Bronchial epithelial cell (primary cell): ENCODE measurements around the gene PLD1. TPM values are rescaled to one million over a fixed set of nuclear protein-coding genes. Genes with fewer than 3 reads are reported as not detected.
"Not testable (repeated sequence)": the region's sequence is repeated elsewhere in the genome, so short reads cannot be mapped to it uniquely, and the experiment has no call there.

Experiments used
- DNase-seq: peaks from one replicate; pipeline ENCODE4 v3.0.0-alpha.2; 2010; ENCODE audit warnings: low read depth
- FAIRE-seq: peaks from 2 replicates; lab custom pipeline; 2011; peaks lifted over from hg19 to GRCh38; lab: Jason Lieb, UNC
- H3K27me3 ChIP-seq: 2 replicates; pipeline ENCODE4 v1.5.1; 2011; ENCODE audit warnings: low read length; ENCODE audit not compliant: control insufficient read depth, insufficient read depth
- H3K36me3 ChIP-seq: 2 replicates; pipeline ENCODE4 v1.5.1; 2011; ENCODE audit warnings: low read length; ENCODE audit not compliant: control insufficient read depth, insufficient read depth
- H3K4me3 ChIP-seq: 2 replicates; pipeline ENCODE4 v1.5.1; 2011; ENCODE audit warnings: mild to moderate bottlenecking, low read depth, low read length, control low read depth
- CTCF ChIP-seq: IDR thresholded peaks from 2 replicates; pipeline ENCODE4 v1.5.1; 2011; ENCODE audit warnings: mild to moderate bottlenecking, moderate library complexity, low read length, control low read depth, inconsistent platforms; ENCODE audit not compliant: insufficient read depth, severe bottlenecking
- total RNA-seq: library from RNA; depleted of rRNA; stranded (reverse); fragments of >200 nt; gene quantifications from 2 replicates; pipeline ENCODE4 v1.2.1, GENCODE V29; 2014

PLD1 gene
- total RNA-seq, 1 donor from 2014 or later, result 10.5 TPM

GRCh38 chr3:171748064-171748924 lies 62.0 kb downstream of the PLD1 start:
- DNase-seq (no peak), FAIRE-seq (no peak)
- no peak overlapping the region for H3K4me3 ChIP-seq
- no peaks in the 10 kb centered on the region for H3K27me3 ChIP-seq
- no peaks in the 10 kb centered on the region for H3K36me3 ChIP-seq
- TF ChIP-seq CTCF, result no peak

GRCh38 chr3:171747223-171747920 lies 62.9 kb downstream of the PLD1 start:
- H3K36me3 ChIP-seq, result no peaks in the 10 kb centered on the region
- DNase-seq, result no peak
- no peaks in the 10 kb centered on the region for H3K27me3 ChIP-seq
- H3K4me3 ChIP-seq, result no peak overlapping the region
- FAIRE-seq, result peak; percentile 23
- TF ChIP-seq CTCF, result no peak

GRCh38 chr3:171746320-171747222 lies 63.7 kb downstream of the PLD1 start:
- DNase-seq, FAIRE-seq, H3K27me3 ChIP-seq, H3K4me3 ChIP-seq, H3K36me3 ChIP-seq: not testable (repeated sequence)

GRCh38 chr3:171745577-171746319 lies 64.5 kb downstream of the PLD1 start:
- DNase-seq (no peak), FAIRE-seq (no peak)
- no peak overlapping the region for H3K4me3 ChIP-seq
- no peak for TF ChIP-seq CTCF
- H3K27me3 ChIP-seq, result no peaks in the 10 kb centered on the region
- H3K36me3 ChIP-seq, result no peaks in the 10 kb centered on the region

- H3K4me3 ChIP-seq, result no peak overlapping the region
- FAIRE-seq, result no peak
- no peak for TF ChIP-seq CTCF
- H3K27me3 ChIP-seq, result no peaks in the 10 kb centered on the region
- H3K36me3 ChIP-seq, result no peaks in the 10 kb centered on the region
- DNase-seq, result no peak
These were observed 66.0 kb downstream of the PLD1 start for GRCh38 chr3:171744158-171744741.
